ENCODE results near the gene ASIP.
"Not testable (repeated sequence)": the region's sequence is repeated elsewhere in the genome, so short reads cannot be mapped to it uniquely, and the experiment has no call there.

Gene ASIP

GRCh38 chr20:34283844-34284243 lies 42.6 kb downstream of the ASIP start:
- TF ChIP-seq FOXP2 (optimal IDR thresholded peaks at IDR 0.05; ENCODE audit: control extremely low read depth, extremely low read length, insufficient read depth) (no peak), EZH2 (IDR thresholded peaks at IDR 0.05) (no peak), POLR2AphosphoS5 (IDR thresholded peaks at IDR 0.05; ENCODE audit: borderline replicate concordance, low read depth, low read length) (no peak)
- H3K9me3 ChIP-seq (ENCODE audit: low read depth, low read length) = no peaks in the 10 kb centered on the region
- H3K36me3 ChIP-seq (ENCODE audit: insufficient read depth, low read length) = peaks cover 90% of the 10 kb centered on the region
- no peak for DNase-seq (ENCODE audit: low read depth, low spot score)
- H3K4me3 ChIP-seq = no peak overlapping the region
- H3K9ac ChIP-seq (ENCODE audit: insufficient read length) = no peak overlapping the region
- H3K27ac ChIP-seq = no peak overlapping the region

- peaks cover 87% of the 10 kb centered on the region for H3K36me3 ChIP-seq (ENCODE audit: insufficient read depth, low read length)
- no peak overlapping the region for H3K9ac ChIP-seq (ENCODE audit: insufficient read length)
- DNase-seq (ENCODE audit: low read depth, low spot score) = no peak
- H3K9me3 ChIP-seq (ENCODE audit: low read depth, low read length) = no peaks in the 10 kb centered on the region
- TF ChIP-seq POLR2AphosphoS5 (IDR thresholded peaks at IDR 0.05; ENCODE audit: borderline replicate concordance, low read depth, low read length) (no peak), EZH2 (IDR thresholded peaks at IDR 0.05) (no peak), FOXP2 (optimal IDR thresholded peaks at IDR 0.05; ENCODE audit: control extremely low read depth, extremely low read length, insufficient read depth) (no peak)
- no peak overlapping the region for H3K27ac ChIP-seq
- H3K4me3 ChIP-seq = no peak overlapping the region
Observed at GRCh38 chr20:34285450-34285849, 44.2 kb downstream of the ASIP start.

DNA sequence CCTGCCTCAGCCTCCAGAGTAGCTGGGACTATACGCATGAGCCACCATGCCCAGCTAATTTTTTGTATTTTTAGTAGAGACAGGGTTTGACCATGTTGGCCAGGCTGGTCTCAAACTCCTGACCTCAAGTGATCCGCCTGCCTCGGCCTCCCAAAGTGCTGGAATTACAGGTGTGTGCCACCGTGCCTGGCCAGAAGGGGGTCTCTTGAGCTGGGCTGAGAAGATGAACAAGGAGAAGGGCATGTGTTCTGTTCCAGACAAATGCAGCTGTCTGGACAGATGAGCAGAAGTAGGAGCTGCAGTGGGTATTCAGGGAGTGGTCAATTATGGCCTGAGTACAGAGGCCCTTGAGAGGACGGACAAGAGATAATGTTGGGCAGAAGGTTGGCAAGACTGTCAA lies 46.3 kb downstream of the ASIP start:
- H3K4me3 ChIP-seq; H3K9me3 ChIP-seq (ENCODE audit: low read depth, low read length); H3K27ac ChIP-seq; DNase-seq (ENCODE audit: low read depth, low spot score); H3K9ac ChIP-seq (ENCODE audit: insufficient read length): not testable (repeated sequence)
- H3K36me3 ChIP-seq (ENCODE audit: insufficient read depth, low read length) = peaks cover 87% of the 10 kb centered on the region

DNA sequence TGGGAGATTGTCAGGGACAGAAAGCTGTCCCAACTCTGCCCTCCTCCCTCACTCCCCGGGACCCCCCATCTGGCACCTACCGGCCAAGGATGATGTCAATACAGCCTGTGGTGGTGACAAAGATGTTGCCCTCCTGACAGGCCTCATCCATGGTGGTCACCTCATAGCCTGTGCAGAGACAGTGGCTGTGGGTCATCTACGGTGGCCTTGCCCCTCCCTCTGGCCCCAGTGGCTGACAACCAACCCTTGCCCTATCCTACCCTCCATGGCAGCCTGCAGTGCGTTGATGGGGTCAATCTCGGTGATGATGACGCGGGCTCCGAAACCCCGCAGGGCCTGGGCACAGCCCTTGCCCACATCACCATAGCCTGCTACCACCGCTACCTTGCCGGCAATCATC lies 49.2 kb downstream of the ASIP start:
- DNase-seq (ENCODE audit: low read depth, low spot score) = no peak
- no peaks in the 10 kb centered on the region for H3K9me3 ChIP-seq (ENCODE audit: low read depth, low read length)
- no peak overlapping the region for H3K4me3 ChIP-seq
- H3K36me3 ChIP-seq (ENCODE audit: insufficient read depth, low read length) = peaks cover 87% of the 10 kb centered on the region
- H3K9ac ChIP-seq (ENCODE audit: insufficient read length) = no peak overlapping the region
- no peak for TF ChIP-seq POLR2AphosphoS5 (IDR thresholded peaks at IDR 0.05; ENCODE audit: borderline replicate concordance, low read depth, low read length)
- no peak for TF ChIP-seq FOXP2 (optimal IDR thresholded peaks at IDR 0.05; ENCODE audit: control extremely low read depth, extremely low read length, insufficient read depth)
- TF ChIP-seq EZH2 (IDR thresholded peaks at IDR 0.05) = no peak
- H3K27ac ChIP-seq = no peak overlapping the region

DNA sequence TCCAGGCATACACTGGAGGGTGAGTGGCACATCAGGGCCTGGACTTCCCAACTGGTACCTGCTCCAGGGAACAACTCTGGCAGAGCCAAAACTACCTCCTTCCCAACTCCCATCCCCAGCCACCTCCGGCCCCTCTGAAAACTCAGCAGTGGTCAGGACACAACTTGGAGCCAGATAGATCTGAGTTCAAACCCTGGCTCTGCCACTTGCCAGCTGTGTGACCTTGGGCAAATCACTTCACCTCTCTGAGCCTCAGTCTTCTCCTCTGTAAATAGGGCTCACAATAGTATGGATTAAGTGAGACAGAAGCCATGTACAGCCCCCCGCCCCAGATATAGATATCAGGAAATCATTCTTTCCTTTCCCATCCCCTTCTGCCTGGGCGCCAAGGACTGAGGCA lies 51.3 kb downstream of the ASIP start:
- no peak overlapping the region for H3K27ac ChIP-seq
- no peak overlapping the region for H3K4me3 ChIP-seq
- DNase-seq (ENCODE audit: low read depth, low spot score) = no peak
- TF ChIP-seq FOXP2 (optimal IDR thresholded peaks at IDR 0.05; ENCODE audit: control extremely low read depth, extremely low read length, insufficient read depth) (no peak), POLR2AphosphoS5 (IDR thresholded peaks at IDR 0.05; ENCODE audit: borderline replicate concordance, low read depth, low read length) (no peak), EZH2 (IDR thresholded peaks at IDR 0.05) (no peak)
- no peaks in the 10 kb centered on the region for H3K9me3 ChIP-seq (ENCODE audit: low read depth, low read length)
- H3K36me3 ChIP-seq (ENCODE audit: insufficient read depth, low read length) = peaks cover 82% of the 10 kb centered on the region
- H3K9ac ChIP-seq (ENCODE audit: insufficient read length) = no peak overlapping the region

GRCh38 chr20:34293119-34293518 lies 51.9 kb downstream of the ASIP start:
- no peak overlapping the region for H3K27ac ChIP-seq
- H3K9ac ChIP-seq (ENCODE audit: insufficient read length) = no peak overlapping the region
- no peak for DNase-seq (ENCODE audit: low read depth, low spot score)
- no peak overlapping the region for H3K4me3 ChIP-seq
- H3K36me3 ChIP-seq (ENCODE audit: insufficient read depth, low read length) = peaks cover 75% of the 10 kb centered on the region
- TF ChIP-seq POLR2AphosphoS5 (IDR thresholded peaks at IDR 0.05; ENCODE audit: borderline replicate concordance, low read depth, low read length) = no peak
- no peak for TF ChIP-seq FOXP2 (optimal IDR thresholded peaks at IDR 0.05; ENCODE audit: control extremely low read depth, extremely low read length, insufficient read depth)
- TF ChIP-seq EZH2 (IDR thresholded peaks at IDR 0.05) = no peak
- H3K9me3 ChIP-seq (ENCODE audit: low read depth, low read length) = no peaks in the 10 kb centered on the region

GRCh38 chr20:34293589-34293988 lies 52.4 kb downstream of the ASIP start:
- Histone ChIP-seq H3K9me3 (ENCODE audit: low read depth, low read length) (no peaks in the 10 kb centered on the region), H3K36me3 (ENCODE audit: insufficient read depth, low read length) (peaks cover 71% of the 10 kb centered on the region), H3K9ac (ENCODE audit: insufficient read length) (no peak overlapping the region), H3K27ac (no peak overlapping the region), H3K4me3 (no peak overlapping the region)
- no peak for DNase-seq (ENCODE audit: low read depth, low spot score)
- TF ChIP-seq EZH2 (IDR thresholded peaks at IDR 0.05) (no peak), POLR2AphosphoS5 (IDR thresholded peaks at IDR 0.05; ENCODE audit: borderline replicate concordance, low read depth, low read length) (no peak), FOXP2 (optimal IDR thresholded peaks at IDR 0.05; ENCODE audit: control extremely low read depth, extremely low read length, insufficient read depth) (no peak)

GRCh38 chr20:34294563-34294962 lies 53.3 kb downstream of the ASIP start:
- H3K36me3 ChIP-seq (ENCODE audit: insufficient read depth, low read length) = peaks cover 72% of the 10 kb centered on the region
- DNase-seq (ENCODE audit: low read depth, low spot score) = no peak
- TF ChIP-seq POLR2AphosphoS5 (IDR thresholded peaks at IDR 0.05; ENCODE audit: borderline replicate concordance, low read depth, low read length) = no peak
- TF ChIP-seq EZH2 (IDR thresholded peaks at IDR 0.05) = no peak
- no peak for TF ChIP-seq FOXP2 (optimal IDR thresholded peaks at IDR 0.05; ENCODE audit: control extremely low read depth, extremely low read length, insufficient read depth)
- H3K27ac ChIP-seq = no peak overlapping the region
- H3K9me3 ChIP-seq (ENCODE audit: low read depth, low read length) = no peaks in the 10 kb centered on the region
- no peak overlapping the region for H3K4me3 ChIP-seq
- H3K9ac ChIP-seq (ENCODE audit: insufficient read length) = no peak overlapping the region

DNA sequence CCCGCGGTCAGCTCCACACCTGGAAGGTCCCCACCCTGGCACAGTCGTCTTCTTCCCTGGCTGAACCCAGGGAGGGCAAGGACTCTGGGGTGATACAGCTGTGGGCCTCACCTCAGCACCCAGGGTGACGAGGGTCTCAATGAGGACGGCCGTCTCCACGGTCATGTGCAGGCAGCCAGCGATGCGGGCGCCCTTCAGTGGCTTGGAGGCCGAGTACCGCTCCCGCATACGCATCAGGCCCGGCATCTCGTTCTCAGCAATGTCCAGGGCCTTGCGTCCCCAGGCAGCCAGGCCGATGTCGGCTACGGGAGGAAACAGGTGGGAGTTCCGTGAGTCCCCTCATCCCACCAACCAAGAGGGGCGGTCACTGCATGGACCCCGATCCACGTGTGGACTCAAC lies 54.1 kb downstream of the ASIP start:
- no peak overlapping the region for H3K4me3 ChIP-seq
- peaks cover 70% of the 10 kb centered on the region for H3K36me3 ChIP-seq (ENCODE audit: insufficient read depth, low read length)
- H3K9me3 ChIP-seq (ENCODE audit: low read depth, low read length) = no peaks in the 10 kb centered on the region
- no peak overlapping the region for H3K9ac ChIP-seq (ENCODE audit: insufficient read length)
- DNase-seq (ENCODE audit: low read depth, low spot score) = no peak
- H3K27ac ChIP-seq = no peak overlapping the region
- TF ChIP-seq EZH2 (IDR thresholded peaks at IDR 0.05) = no peak
- no peak for TF ChIP-seq FOXP2 (optimal IDR thresholded peaks at IDR 0.05; ENCODE audit: control extremely low read depth, extremely low read length, insufficient read depth)
- TF ChIP-seq POLR2AphosphoS5 (IDR thresholded peaks at IDR 0.05; ENCODE audit: borderline replicate concordance, low read depth, low read length) = no peak

Measured in SK-N-MC (cell line).